HepG2 (cell line): ENCODE measurements around the gene ABHD1. TPM values are rescaled to one million over a fixed set of nuclear protein-coding genes. Genes with fewer than 3 reads are reported as not detected.

Experiments used
- FOXA1 ChIP-seq, 2 experiments: fragments of 450-650 bp in 1 of 2; sonication (generic) in 1 of 2; formaldehyde crosslinking in 1 of 2; IDR thresholded peaks; 2 replicates each; pipeline versions ENCODE4 v1.4.0 to v1.6.1; 2016 to 2020; ENCODE audit warnings: missing genetic modification reagents in 1 of 2
- GATAD2A ChIP-seq: IDR thresholded peaks from 2 replicates; pipeline ENCODE4 v1.6.1; 2016
- HMG20A ChIP-seq: IDR thresholded peaks from 2 replicates; pipeline ENCODE4 v1.6.1; 2016; ENCODE audit warnings: borderline replicate concordance
- MAFF ChIP-seq: IDR thresholded peaks from 2 replicates; pipeline ENCODE4 v1.6.1; 2011; ENCODE audit warnings: low read depth, low read length, improper control_type of control experiment
- SALL1 ChIP-seq: sonication (generic); formaldehyde crosslinking; IDR thresholded peaks from 2 replicates; pipeline ENCODE4 v1.8.0; 2022; ENCODE audit warnings: mild to moderate bottlenecking, missing genetic modification reagents
- SIN3A ChIP-seq: IDR thresholded peaks from 2 replicates; pipeline ENCODE4 v1.6.1; 2011; ENCODE audit warnings: low read depth, mild to moderate bottlenecking, control low read depth, low read length, borderline replicate concordance
- SOX6 ChIP-seq, 2 experiments: fragments of 450-650 bp in 1 of 2; sonication (generic) in 1 of 2; formaldehyde crosslinking in 1 of 2; IDR thresholded peaks; 2 replicates each; pipeline versions ENCODE4 v1.4.0 to v1.6.1; 2017 to 2020; ENCODE audit warnings: antibody characterized with exemption in 1 of 2, mild to moderate bottlenecking in 1 of 2, missing genetic modification reagents in 1 of 2
- TBL1XR1 ChIP-seq: fragments of 150-350 bp; IDR thresholded peaks from 2 replicates; pipeline ENCODE4 v1.6.1; 2014; ENCODE audit warnings: borderline replicate concordance, low read length; ENCODE audit not compliant: partially characterized antibody
- TMF1 ChIP-seq: sonication (generic); formaldehyde crosslinking; IDR thresholded peaks from 2 replicates; pipeline ENCODE4 v1.8.1; 2022; ENCODE audit warnings: low read depth, missing genetic modification reagents
- YEATS2 ChIP-seq: sonication (generic); formaldehyde crosslinking; IDR thresholded peaks from 2 replicates; pipeline ENCODE4 v1.4.0; 2020; ENCODE audit warnings: missing genetic modification reagents, borderline replicate concordance
- ZBTB8A ChIP-seq: sonication (generic); formaldehyde crosslinking; IDR thresholded peaks from 2 replicates; pipeline ENCODE4 v1.4.0; 2020; ENCODE audit warnings: mild to moderate bottlenecking, low read depth, missing genetic modification reagents, borderline replicate concordance
- ZFY ChIP-seq: sonication (generic); formaldehyde crosslinking; IDR thresholded peaks from 2 replicates; pipeline ENCODE4 v1.4.0; 2020; ENCODE audit warnings: missing genetic modification reagents
- ZNF3 ChIP-seq: IDR thresholded peaks from 2 replicates; pipeline ENCODE4 v1.7.0; 2017; ENCODE audit warnings: inconsistent platforms
- ZNF326 ChIP-seq: sonication (generic); formaldehyde crosslinking; IDR thresholded peaks from 2 replicates; pipeline ENCODE4 v1.4.0; 2020; ENCODE audit warnings: missing genetic modification reagents, borderline replicate concordance
- ZNF441 ChIP-seq: sonication (generic); formaldehyde crosslinking; IDR thresholded peaks from 2 replicates; pipeline ENCODE4 v1.7.0; 2021; ENCODE audit warnings: missing genetic modification reagents, borderline replicate concordance
- ZNF510 ChIP-seq: sonication (generic); formaldehyde crosslinking; IDR thresholded peaks from 2 replicates; pipeline ENCODE4 v1.4.0; 2020; ENCODE audit warnings: low read depth, mild to moderate bottlenecking, missing genetic modification reagents
- ZNF713 ChIP-seq: sonication (generic); formaldehyde crosslinking; IDR thresholded peaks from 2 replicates; pipeline ENCODE4 v1.4.0; 2020; ENCODE audit warnings: mild to moderate bottlenecking, missing genetic modification reagents
- ZNF75D ChIP-seq: sonication (generic); formaldehyde crosslinking; IDR thresholded peaks from 2 replicates; pipeline ENCODE4 v1.8.1; 2023; ENCODE audit warnings: missing genetic modification reagents, mild to moderate bottlenecking, borderline replicate concordance
- ZSCAN12 ChIP-seq: sonication (generic); formaldehyde crosslinking; IDR thresholded peaks from 2 replicates; pipeline ENCODE4 v1.9.0; 2021; ENCODE audit warnings: mild to moderate bottlenecking, missing genetic modification reagents
- polyA plus RNA-seq, 8 experiments: library from polyadenylated mRNA; depleted of rRNA in 3 of 8; stranded (reverse) in 7 of 8; unstranded in 1 of 8; fragments of >200 nt; fragmentation: Illumina TruSeq in 4 of 8; extraction: Trizol in 4 of 8; gene quantifications; 2 replicates each; pipeline versions ENCODE4 v1.2.1 to v1.2.3, GENCODE V29; 2011 to 2016; ENCODE audit warnings: low read depth in 4 of 8, missing spikeins in 1 of 8, mixed read lengths in 1 of 8; ENCODE audit not compliant: insufficient read depth in 1 of 8
- total RNA-seq, 5 experiments: library from RNA; depleted of rRNA; stranded (reverse); fragments of >200 nt; fragmentation: Illumina TruSeq; extraction: Trizol; gene quantifications; 2 replicates each; pipeline ENCODE4 v1.2.3, GENCODE V29; 2016; ENCODE audit warnings: low read depth in 1 of 5
- TF ChIP-seq, protein P1 (sequence below), 2 experiments: IDR thresholded peaks; 2 replicates each; pipeline ENCODE4 v1.6.1; 2011 to 2012; ENCODE audit warnings: low read length in 2 of 2, borderline replicate concordance in 1 of 2, low read depth in 1 of 2, mild to moderate bottlenecking in 1 of 2, moderate library complexity in 1 of 2
- TF ChIP-seq, protein P2 (sequence below): sonication (generic); formaldehyde crosslinking; IDR thresholded peaks from 2 replicates; pipeline ENCODE4 v1.4.0; 2020; ENCODE audit warnings: missing genetic modification reagents
- TF ChIP-seq, protein P3 (sequence below): sonication (generic); formaldehyde crosslinking; IDR thresholded peaks from 2 replicates; pipeline ENCODE4 v1.4.0; 2020; ENCODE audit warnings: missing genetic modification reagents

The ABHD1 gene
- total and polyA plus RNA-seq, 2 of the 13 experiments (the other 11 are each of a cell fraction or from before 2014, with no cell fraction given) = 0.04 to 0.81 TPM

DNA sequence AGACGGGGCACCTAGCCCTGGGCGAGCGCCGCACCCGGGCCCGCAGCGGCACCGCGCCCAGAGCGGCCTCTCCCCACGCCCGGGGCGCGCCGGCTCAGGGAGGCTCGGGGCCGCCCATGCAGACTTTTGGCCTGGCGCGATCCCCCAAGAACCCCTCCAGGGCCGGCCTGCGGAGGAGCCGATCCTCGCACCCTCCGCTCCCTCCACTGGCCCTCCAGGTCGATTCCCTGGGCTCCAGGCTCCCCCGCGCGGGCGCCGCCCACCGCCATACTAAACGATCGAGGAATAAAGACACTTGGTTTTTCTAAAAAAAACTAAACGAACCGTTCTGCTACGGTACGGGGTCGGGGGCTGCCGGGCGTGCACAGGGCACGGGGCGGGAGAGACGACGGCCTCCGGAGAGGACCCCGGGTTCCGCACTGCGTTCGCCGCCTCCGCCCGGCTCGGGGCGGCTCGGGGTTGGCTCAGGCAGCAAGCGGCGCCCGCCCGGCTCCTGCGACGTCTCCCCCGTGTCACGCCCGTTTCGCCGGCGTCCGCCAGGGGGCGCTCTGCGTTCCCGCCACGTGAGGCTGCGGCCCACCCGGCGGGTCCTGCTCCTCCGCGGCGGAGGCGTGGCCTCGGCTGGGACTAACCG, 37.4 kb upstream of the ABHD1 start (continued):
- TF ChIP-seq ZNF75D (CRISPR knock-in tag) (no peak), TMF1 (CRISPR knock-in tag) (no peak; the same call in none of the 2 replicates), YEATS2 (peak; percentile 89), SALL1 (CRISPR knock-in tag) (peak; percentile 92), MAFF (no peak), ZNF3 (CRISPR knock-in tag) (no peak), ZNF510 (CRISPR knock-in tag) (no peak), TBL1XR1 (peak; percentile 5), ZNF326 (CRISPR knock-in tag) (no peak), ZNF441 (CRISPR knock-in tag) (no peak), ZFY (CRISPR knock-in tag) (no peak), ZBTB8A (CRISPR knock-in tag) (no peak), GATAD2A (peak; percentile 73), SOX6 (IDR thresholded peaks at IDR 0.05) (no peak), SOX6 (CRISPR knock-in tag; IDR thresholded peaks at IDR 0.05) (no peak), FOXA1 (IDR thresholded peaks at IDR 0.05) (no peak), FOXA1 (CRISPR knock-in tag; IDR thresholded peaks at IDR 0.05) (peak; percentile 61; the same call in 1 of the 2 replicates), ZNF713 (CRISPR knock-in tag) (no peak; the same call in 1 of the 2 replicates), HMG20A (CRISPR knock-in tag) (peak; percentile 20; the same call in 1 of the 2 replicates), ZSCAN12 (CRISPR knock-in tag) (0 out of 2 replicates have a peak, but pooled peaks have one; percentile 16), SIN3A (peak; percentile 90)
- TF ChIP-seq, protein P1, sequence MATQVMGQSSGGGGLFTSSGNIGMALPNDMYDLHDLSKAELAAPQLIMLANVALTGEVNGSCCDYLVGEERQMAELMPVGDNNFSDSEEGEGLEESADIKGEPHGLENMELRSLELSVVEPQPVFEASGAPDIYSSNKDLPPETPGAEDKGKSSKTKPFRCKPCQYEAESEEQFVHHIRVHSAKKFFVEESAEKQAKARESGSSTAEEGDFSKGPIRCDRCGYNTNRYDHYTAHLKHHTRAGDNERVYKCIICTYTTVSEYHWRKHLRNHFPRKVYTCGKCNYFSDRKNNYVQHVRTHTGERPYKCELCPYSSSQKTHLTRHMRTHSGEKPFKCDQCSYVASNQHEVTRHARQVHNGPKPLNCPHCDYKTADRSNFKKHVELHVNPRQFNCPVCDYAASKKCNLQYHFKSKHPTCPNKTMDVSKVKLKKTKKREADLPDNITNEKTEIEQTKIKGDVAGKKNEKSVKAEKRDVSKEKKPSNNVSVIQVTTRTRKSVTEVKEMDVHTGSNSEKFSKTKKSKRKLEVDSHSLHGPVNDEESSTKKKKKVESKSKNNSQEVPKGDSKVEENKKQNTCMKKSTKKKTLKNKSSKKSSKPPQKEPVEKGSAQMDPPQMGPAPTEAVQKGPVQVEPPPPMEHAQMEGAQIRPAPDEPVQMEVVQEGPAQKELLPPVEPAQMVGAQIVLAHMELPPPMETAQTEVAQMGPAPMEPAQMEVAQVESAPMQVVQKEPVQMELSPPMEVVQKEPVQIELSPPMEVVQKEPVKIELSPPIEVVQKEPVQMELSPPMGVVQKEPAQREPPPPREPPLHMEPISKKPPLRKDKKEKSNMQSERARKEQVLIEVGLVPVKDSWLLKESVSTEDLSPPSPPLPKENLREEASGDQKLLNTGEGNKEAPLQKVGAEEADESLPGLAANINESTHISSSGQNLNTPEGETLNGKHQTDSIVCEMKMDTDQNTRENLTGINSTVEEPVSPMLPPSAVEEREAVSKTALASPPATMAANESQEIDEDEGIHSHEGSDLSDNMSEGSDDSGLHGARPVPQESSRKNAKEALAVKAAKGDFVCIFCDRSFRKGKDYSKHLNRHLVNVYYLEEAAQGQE (IDR thresholded peaks at IDR 0.05; ENCODE audit: borderline replicate concordance in 1 of 2, low read depth in 1 of 2, low read length in 2 of 2) = peak in 1 of 2 experiments; percentile 28; a peak in 1 of 4 replicates
- TF ChIP-seq, protein P2, sequence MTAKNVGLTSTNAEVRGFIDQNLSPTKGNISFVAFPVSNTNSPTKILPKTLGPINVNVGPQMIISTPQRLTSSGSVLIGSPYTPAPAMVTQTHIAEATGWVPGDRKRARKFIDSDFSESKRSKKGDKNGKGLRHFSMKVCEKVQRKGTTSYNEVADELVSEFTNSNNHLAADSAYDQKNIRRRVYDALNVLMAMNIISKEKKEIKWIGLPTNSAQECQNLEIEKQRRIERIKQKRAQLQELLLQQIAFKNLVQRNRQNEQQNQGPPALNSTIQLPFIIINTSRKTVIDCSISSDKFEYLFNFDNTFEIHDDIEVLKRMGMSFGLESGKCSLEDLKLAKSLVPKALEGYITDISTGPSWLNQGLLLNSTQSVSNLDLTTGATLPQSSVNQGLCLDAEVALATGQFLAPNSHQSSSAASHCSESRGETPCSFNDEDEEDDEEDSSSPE = peak; percentile 97
- TF ChIP-seq, protein P3, sequence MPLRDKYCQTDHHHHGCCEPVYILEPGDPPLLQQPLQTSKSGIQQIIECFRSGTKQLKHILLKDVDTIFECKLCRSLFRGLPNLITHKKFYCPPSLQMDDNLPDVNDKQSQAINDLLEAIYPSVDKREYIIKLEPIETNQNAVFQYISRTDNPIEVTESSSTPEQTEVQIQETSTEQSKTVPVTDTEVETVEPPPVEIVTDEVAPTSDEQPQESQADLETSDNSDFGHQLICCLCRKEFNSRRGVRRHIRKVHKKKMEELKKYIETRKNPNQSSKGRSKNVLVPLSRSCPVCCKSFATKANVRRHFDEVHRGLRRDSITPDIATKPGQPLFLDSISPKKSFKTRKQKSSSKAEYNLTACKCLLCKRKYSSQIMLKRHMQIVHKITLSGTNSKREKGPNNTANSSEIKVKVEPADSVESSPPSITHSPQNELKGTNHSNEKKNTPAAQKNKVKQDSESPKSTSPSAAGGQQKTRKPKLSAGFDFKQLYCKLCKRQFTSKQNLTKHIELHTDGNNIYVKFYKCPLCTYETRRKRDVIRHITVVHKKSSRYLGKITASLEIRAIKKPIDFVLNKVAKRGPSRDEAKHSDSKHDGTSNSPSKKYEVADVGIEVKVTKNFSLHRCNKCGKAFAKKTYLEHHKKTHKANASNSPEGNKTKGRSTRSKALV (CRISPR knock-in tag) = peak; percentile 74
